Fibroblast of lung (primary cell): ENCODE measurements around the gene UBE3A. TPM values are rescaled to one million over a fixed set of nuclear protein-coding genes. Genes with fewer than 3 reads are reported as not detected.
A peak's percentile ranks its signal among the peaks of the same experiment; 100 is the strongest.

Experiments
- DNase-seq, 2 donors: peaks; one replicate each; pipeline versions ENCODE4 v3.0.0 to v3.0.0-alpha.2; 2010; ENCODE audit warnings: low read depth in 2 of 2
- H2AFZ ChIP-seq: 2 replicates; pipeline ENCODE4 v1.5.1; 2012; ENCODE audit warnings: low read length, control low read depth, inconsistent platforms
- H3K27ac ChIP-seq: 2 replicates; pipeline ENCODE4 v1.5.1; 2011; ENCODE audit warnings: low read length, control low read depth; ENCODE audit not compliant: insufficient read depth
- H3K27me3 ChIP-seq: 2 replicates; pipeline ENCODE4 v1.5.1; 2011; ENCODE audit warnings: mild to moderate bottlenecking, low read length; ENCODE audit not compliant: control insufficient read depth, insufficient read depth
- H3K36me3 ChIP-seq: 2 replicates; pipeline ENCODE4 v1.5.1; 2011; ENCODE audit warnings: low read length; ENCODE audit not compliant: control insufficient read depth, insufficient read depth
- H3K4me1 ChIP-seq: 2 replicates; pipeline ENCODE4 v1.5.1; 2011; ENCODE audit warnings: low read length; ENCODE audit not compliant: control insufficient read depth, insufficient read depth; ENCODE audit errors: extremely low read depth
- H3K4me2 ChIP-seq: 2 replicates; pipeline ENCODE4 v1.5.1; 2011; ENCODE audit warnings: low read length, control low read depth; ENCODE audit not compliant: insufficient read depth; ENCODE audit errors: extremely low read depth
- H3K4me3 ChIP-seq, 4 experiments: fragments of 200-600 bp in 1 of 4; sonication (generic) in 1 of 4; replicated peaks in 1 of 4; 2 replicates each; pipeline ENCODE4 v1.5.1; 2011 to 2016; ENCODE audit warnings: low read length in 4 of 4, low read depth in 3 of 4, mild to moderate bottlenecking in 3 of 4, control low read depth in 2 of 4, inconsistent platforms in 1 of 4, mixed read lengths in 1 of 4; ENCODE audit not compliant: insufficient read depth in 1 of 4; ENCODE audit errors: control extremely low read depth in 1 of 4
- H3K79me2 ChIP-seq: 2 replicates; pipeline ENCODE4 v1.5.1; 2012; ENCODE audit warnings: mild to moderate bottlenecking, low read length, inconsistent platforms; ENCODE audit not compliant: control insufficient read depth, insufficient read depth
- H3K9ac ChIP-seq: 2 replicates; pipeline ENCODE4 v1.5.1; 2011; ENCODE audit warnings: mild to moderate bottlenecking, low read length, control low read depth; ENCODE audit not compliant: insufficient read depth
- H3K9me3 ChIP-seq: 2 replicates; pipeline ENCODE4 v1.5.1; 2012; ENCODE audit warnings: low read depth, low read length; ENCODE audit not compliant: control insufficient read depth, insufficient read depth
- H4K20me1 ChIP-seq: 2 replicates; pipeline ENCODE4 v1.5.1; 2011; ENCODE audit warnings: low read length; ENCODE audit not compliant: control insufficient read depth, insufficient read depth; ENCODE audit errors: extremely low read depth
- EZH2 ChIP-seq: IDR thresholded peaks from 2 replicates; pipeline ENCODE4 v1.5.1; 2012; ENCODE audit warnings: low read length, control low read depth, mild to moderate bottlenecking; ENCODE audit errors: missing control alignments
- polyA plus RNA-seq, 2 donors: library from polyadenylated mRNA; depleted of rRNA in 1 of 2; stranded (reverse) in 1 of 2; unstranded in 1 of 2; fragments of >200 nt; gene quantifications; 2 replicates each; pipeline ENCODE4 v1.2.1, GENCODE V29; 2011 to 2012; ENCODE audit warnings: missing spikeins in 1 of 2
- total RNA-seq: library from RNA; depleted of rRNA; stranded (reverse); fragments of >200 nt; gene quantifications from 2 replicates; pipeline ENCODE4 v1.2.1, GENCODE V29; 2014
- TF ChIP-seq, protein P1 (sequence below), 2 donors: IDR thresholded peaks in 1 of 2; conservative IDR thresholded peaks in 1 of 2; 1 replicate in 1 of 2; 2 replicates in 1 of 2; pipeline ENCODE4 v1.5.1; 2011 to 2012; ENCODE audit warnings: low read length in 2 of 2, control low read depth in 1 of 2, inconsistent platforms in 1 of 2, low read depth in 1 of 2, mild to moderate bottlenecking in 1 of 2

Gene UBE3A
- total and polyA plus RNA-seq, 2 donors (not counting 1 experiment from before 2014, with no cell fraction given), result 37.2 to 71.5 TPM

DNA sequence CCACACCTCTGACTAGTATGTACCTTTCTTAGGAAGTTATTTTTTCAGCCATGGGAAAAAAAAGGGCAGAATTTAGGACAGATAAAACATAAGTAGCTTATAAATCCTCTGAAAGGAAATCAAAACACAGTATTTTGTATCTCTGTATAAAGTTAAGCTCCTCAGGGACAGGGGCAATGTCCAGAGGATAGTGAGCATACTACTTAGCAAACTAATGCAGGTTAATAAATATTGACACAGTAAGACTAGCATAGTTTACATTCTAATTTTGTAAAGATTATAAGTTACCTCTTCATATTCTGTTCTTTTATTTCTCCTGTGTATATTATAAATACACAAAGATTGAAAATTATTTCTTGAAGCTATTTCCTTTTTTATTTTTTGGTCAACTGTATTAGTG lies 2.1 kb downstream of the UBE3A start:
- Histone ChIP-seq H3K9ac (no peak overlapping the region), H3K36me3 (no peaks in the 10 kb centered on the region), H3K4me3 (peak overlapping the region in 3 of 4 experiments; percentile 68 to 96 (median 94)), H3K27ac (no peak overlapping the region), H4K20me1 (peaks cover 7% of the 10 kb centered on the region), H3K9me3 (no peaks in the 10 kb centered on the region), H2AFZ (no peak overlapping the region), H3K27me3 (no peaks in the 10 kb centered on the region), H3K4me1 (no peaks in the 10 kb centered on the region), H3K4me2 (peak overlapping the region; percentile 77), H3K79me2 (peaks cover 71% of the 10 kb centered on the region)
- no peak for DNase-seq
- no peak for TF ChIP-seq EZH2
- TF ChIP-seq, protein P1, sequence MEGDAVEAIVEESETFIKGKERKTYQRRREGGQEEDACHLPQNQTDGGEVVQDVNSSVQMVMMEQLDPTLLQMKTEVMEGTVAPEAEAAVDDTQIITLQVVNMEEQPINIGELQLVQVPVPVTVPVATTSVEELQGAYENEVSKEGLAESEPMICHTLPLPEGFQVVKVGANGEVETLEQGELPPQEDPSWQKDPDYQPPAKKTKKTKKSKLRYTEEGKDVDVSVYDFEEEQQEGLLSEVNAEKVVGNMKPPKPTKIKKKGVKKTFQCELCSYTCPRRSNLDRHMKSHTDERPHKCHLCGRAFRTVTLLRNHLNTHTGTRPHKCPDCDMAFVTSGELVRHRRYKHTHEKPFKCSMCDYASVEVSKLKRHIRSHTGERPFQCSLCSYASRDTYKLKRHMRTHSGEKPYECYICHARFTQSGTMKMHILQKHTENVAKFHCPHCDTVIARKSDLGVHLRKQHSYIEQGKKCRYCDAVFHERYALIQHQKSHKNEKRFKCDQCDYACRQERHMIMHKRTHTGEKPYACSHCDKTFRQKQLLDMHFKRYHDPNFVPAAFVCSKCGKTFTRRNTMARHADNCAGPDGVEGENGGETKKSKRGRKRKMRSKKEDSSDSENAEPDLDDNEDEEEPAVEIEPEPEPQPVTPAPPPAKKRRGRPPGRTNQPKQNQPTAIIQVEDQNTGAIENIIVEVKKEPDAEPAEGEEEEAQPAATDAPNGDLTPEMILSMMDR (conservative IDR thresholded peaks at IDR 0.05 in 1 of 2, IDR thresholded peaks at IDR 0.05 in 1 of 2; ENCODE audit: low read depth in 1 of 2, low read length in 2 of 2), result no peak

DNA sequence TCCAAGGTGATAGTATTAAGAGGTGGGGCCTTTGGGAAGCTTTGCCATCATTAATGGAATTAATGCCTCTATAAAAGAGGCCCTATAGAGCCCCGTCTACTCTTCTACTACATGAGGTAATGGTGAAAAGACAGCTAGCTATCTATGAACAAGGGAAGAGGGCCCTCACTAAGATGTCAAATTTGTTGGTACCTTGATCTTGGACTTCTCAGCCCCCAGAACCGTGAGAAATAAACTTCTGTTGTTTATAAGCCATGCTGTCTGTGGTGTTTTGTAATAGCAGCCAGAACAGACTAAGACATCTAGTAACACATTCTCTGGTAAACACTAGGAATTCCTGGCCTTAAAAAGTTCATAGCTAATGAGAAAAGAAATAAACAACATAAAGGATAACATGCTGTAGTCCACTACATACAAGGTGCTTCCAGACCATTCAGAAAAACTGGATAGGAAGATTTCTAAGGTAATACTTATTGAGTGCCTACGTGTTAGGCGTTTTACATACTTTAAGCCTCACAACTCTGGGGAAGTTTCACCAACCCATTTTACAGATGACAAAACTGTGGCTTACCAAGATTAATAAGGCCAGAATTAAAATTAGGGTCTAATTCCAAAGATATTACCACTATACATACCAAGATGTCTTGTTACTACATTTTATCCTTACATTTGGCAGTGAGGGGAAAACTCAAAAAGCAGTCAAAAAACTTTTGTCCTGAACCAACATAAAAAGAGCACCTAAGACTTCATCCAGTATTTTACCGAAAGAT lies 3.2 kb downstream of the UBE3A start:
- Histone ChIP-seq H3K4me1 (no peaks in the 10 kb centered on the region), H2AFZ (no peak overlapping the region), H3K27me3 (no peaks in the 10 kb centered on the region), H3K27ac (no peak overlapping the region), H3K9me3 (no peaks in the 10 kb centered on the region), H3K36me3 (no peaks in the 10 kb centered on the region), H3K4me3 (peak overlapping the region in 1 of 4 experiments; percentile 6), H3K4me2 (no peak overlapping the region), H3K79me2 (peaks cover 81% of the 10 kb centered on the region), H4K20me1 (peaks cover 7% of the 10 kb centered on the region), H3K9ac (no peak overlapping the region)
- DNase-seq, result peak in 1 of 2 donors; percentile 41
- TF ChIP-seq, protein P1 (conservative IDR thresholded peaks at IDR 0.05 in 1 of 2, IDR thresholded peaks at IDR 0.05 in 1 of 2; ENCODE audit: low read depth in 1 of 2, low read length in 2 of 2), result no peak
- TF ChIP-seq EZH2, result no peak

DNA sequence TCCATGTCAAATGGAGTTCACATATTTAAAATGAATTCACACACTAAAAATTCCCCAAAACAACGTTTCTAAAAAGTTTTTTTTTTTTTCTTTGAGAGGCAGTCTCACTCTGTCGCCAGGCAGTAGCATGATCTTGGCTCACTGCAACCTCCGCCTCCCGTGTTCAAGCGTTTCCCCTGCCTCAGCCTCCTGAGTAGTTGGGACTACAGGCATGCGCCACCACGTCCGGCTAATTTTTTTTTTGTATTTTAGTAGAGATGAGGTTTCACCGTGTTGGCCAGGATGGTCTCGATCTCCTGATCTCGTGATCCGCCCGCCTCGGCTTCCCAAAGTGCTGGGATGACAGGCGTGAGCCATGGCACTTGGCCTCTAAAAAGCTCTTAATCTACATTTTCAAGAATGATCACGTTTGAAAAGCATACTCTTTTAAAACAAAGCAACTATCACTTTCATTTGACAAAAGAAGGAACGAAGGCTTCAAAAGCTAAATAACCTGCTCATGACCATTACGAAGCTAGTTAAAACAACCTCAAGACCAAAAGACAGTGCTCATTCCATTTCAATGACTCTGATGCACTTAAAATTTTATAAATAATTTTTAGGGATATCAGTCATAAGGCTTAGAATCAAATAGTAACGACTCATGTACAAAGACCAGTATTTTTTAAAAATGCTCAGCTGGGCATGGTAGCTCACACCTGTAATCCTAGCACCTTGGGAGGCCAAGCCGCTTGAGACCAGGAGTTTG lies 5.5 kb downstream of the UBE3A start:
- no peaks in the 10 kb centered on the region for H3K27me3 ChIP-seq
- H3K36me3 ChIP-seq, result no peaks in the 10 kb centered on the region
- peaks cover 96% of the 10 kb centered on the region for H3K79me2 ChIP-seq
- TF ChIP-seq, protein P1 (conservative IDR thresholded peaks at IDR 0.05 in 1 of 2, IDR thresholded peaks at IDR 0.05 in 1 of 2; ENCODE audit: low read depth in 1 of 2, low read length in 2 of 2), result no peak
- no peak for TF ChIP-seq EZH2
- no peak overlapping the region for H3K4me3 ChIP-seq
- H4K20me1 ChIP-seq, result peaks cover 7% of the 10 kb centered on the region
- DNase-seq, result peak in 1 of 2 donors; percentile 41
- no peak overlapping the region for H2AFZ ChIP-seq
- H3K4me2 ChIP-seq, result no peak overlapping the region
- no peaks in the 10 kb centered on the region for H3K4me1 ChIP-seq
- no peaks in the 10 kb centered on the region for H3K9me3 ChIP-seq
- H3K27ac ChIP-seq, result no peak overlapping the region
- H3K9ac ChIP-seq, result no peak overlapping the region
